Mesenchymal stem cell (in vitro differentiated cells and primary cell): ENCODE measurements around the gene VEGFA.

Experiments
- DNase-seq: peaks from one replicate; pipeline ENCODE4 v3.0.0-alpha.2; 2013
- H2AFZ ChIP-seq: one replicate; pipeline ENCODE4 v1.6.1; 2013; ENCODE audit warnings: low read depth, mild to moderate bottlenecking, control low read depth, inconsistent platforms, low read length, moderate library complexity
- H2AK5ac ChIP-seq: 2 replicates; pipeline ENCODE4 v1.6.1; 2013; ENCODE audit warnings: low read length, moderate library complexity, mild to moderate bottlenecking, inconsistent platforms; ENCODE audit not compliant: severe bottlenecking
- H2BK120ac ChIP-seq: one replicate; pipeline ENCODE4 v1.6.1; 2013; ENCODE audit warnings: low read depth, mild to moderate bottlenecking, inconsistent platforms, low read length, moderate library complexity
- H2BK12ac ChIP-seq, 2 experiments: one replicate each; pipeline ENCODE4 v1.6.1; 2013; ENCODE audit warnings: inconsistent platforms in 2 of 2, low read length in 2 of 2, mild to moderate bottlenecking in 2 of 2, moderate library complexity in 2 of 2, control low read depth in 1 of 2
- H2BK15ac ChIP-seq: one replicate; pipeline ENCODE4 v1.6.1; 2013; ENCODE audit warnings: mild to moderate bottlenecking, low read depth, inconsistent platforms; ENCODE audit not compliant: poor library complexity, severe bottlenecking
- H2BK5ac ChIP-seq: 2 replicates; pipeline ENCODE4 v1.6.1; 2013; ENCODE audit warnings: low read depth, mild to moderate bottlenecking, low read length, control low read depth, inconsistent platforms; ENCODE audit not compliant: poor library complexity, severe bottlenecking
- H3K14ac ChIP-seq, 2 experiments: one replicate each; pipeline ENCODE4 v1.6.1; 2013; ENCODE audit warnings: inconsistent platforms in 2 of 2, low read length in 2 of 2, control low read depth in 1 of 2, mild to moderate bottlenecking in 1 of 2, moderate library complexity in 1 of 2
- H3K18ac ChIP-seq, 2 experiments: one replicate each; pipeline ENCODE4 v1.6.1; 2013; ENCODE audit warnings: inconsistent platforms in 2 of 2, low read length in 2 of 2, control low read depth in 1 of 2, low read depth in 1 of 2, mild to moderate bottlenecking in 1 of 2
- H3K23ac ChIP-seq, 2 experiments: one replicate each; pipeline ENCODE4 v1.6.1; 2013; ENCODE audit warnings: inconsistent platforms in 2 of 2, low read length in 2 of 2, mild to moderate bottlenecking in 2 of 2, moderate library complexity in 2 of 2, control low read depth in 1 of 2
- H3K27ac ChIP-seq: 2 replicates; pipeline ENCODE4 v1.5.1; 2013; ENCODE audit warnings: mild to moderate bottlenecking, moderate library complexity, low read length, control low read depth, inconsistent platforms; ENCODE audit not compliant: poor library complexity, severe bottlenecking
- H3K27me3 ChIP-seq, 2 experiments: 2 replicates each; pipeline versions ENCODE4 v1.6.1 to v1.7.0; 2013; ENCODE audit warnings: low read length in 2 of 2, mild to moderate bottlenecking in 2 of 2, moderate library complexity in 2 of 2, control low read depth in 1 of 2, inconsistent platforms in 1 of 2; ENCODE audit not compliant: control insufficient read depth in 1 of 2, insufficient read depth in 1 of 2
- H3K36me3 ChIP-seq, 2 experiments: 2 replicates each; pipeline versions ENCODE4 v1.6.1 to v1.7.0; 2013; ENCODE audit warnings: low read length in 2 of 2, control low read depth in 1 of 2, inconsistent platforms in 1 of 2, low read depth in 1 of 2, mild to moderate bottlenecking in 1 of 2; ENCODE audit not compliant: insufficient read depth in 2 of 2, control insufficient read depth in 1 of 2
- H3K4ac ChIP-seq, 2 experiments: one replicate each; pipeline ENCODE4 v1.6.1; 2013; ENCODE audit warnings: inconsistent platforms in 2 of 2, low read length in 2 of 2, mild to moderate bottlenecking in 2 of 2, moderate library complexity in 2 of 2, control low read depth in 1 of 2, low read depth in 1 of 2
- H3K4me1 ChIP-seq: 2 replicates; pipeline ENCODE4 v1.6.1; 2013; ENCODE audit warnings: low read depth, low read length, control low read depth; ENCODE audit not compliant: control insufficient read depth, insufficient read depth
- H3K4me2 ChIP-seq: 2 replicates; pipeline ENCODE4 v1.6.1; 2013; ENCODE audit warnings: low read length, mild to moderate bottlenecking, inconsistent platforms; ENCODE audit not compliant: poor library complexity, severe bottlenecking
- H3K4me3 ChIP-seq, 2 experiments: 2 replicates each; pipeline versions ENCODE4 v1.5.1 to v1.7.0; 2013; ENCODE audit warnings: low read length in 2 of 2, mild to moderate bottlenecking in 2 of 2, control low read depth in 1 of 2, low read depth in 1 of 2; ENCODE audit not compliant: insufficient read depth in 1 of 2
- H3K79me1 ChIP-seq: replicated peaks from 2 replicates; pipeline ENCODE4 v1.6.1; 2013; ENCODE audit warnings: mild to moderate bottlenecking, control low read depth, low read length, inconsistent platforms; ENCODE audit not compliant: poor library complexity, severe bottlenecking
- H3K9ac ChIP-seq: 2 replicates; pipeline ENCODE4 v1.7.0; 2013; ENCODE audit warnings: mild to moderate bottlenecking, low read length, moderate library complexity
- H3K9me3 ChIP-seq: 2 replicates; pipeline ENCODE4 v1.7.0; 2013; ENCODE audit warnings: mild to moderate bottlenecking, low read length; ENCODE audit not compliant: control insufficient read depth
- H4K8ac ChIP-seq: one replicate; pipeline ENCODE4 v1.6.1; 2013; ENCODE audit warnings: inconsistent platforms, mild to moderate bottlenecking, low read length, moderate library complexity
- H4K91ac ChIP-seq: one replicate; pipeline ENCODE4 v1.6.1; 2013; ENCODE audit warnings: mild to moderate bottlenecking, low read length, inconsistent platforms
- WGBS: methylation state at CpG from one replicate; pipeline ENCODE4 v1.1.7; 2013; ENCODE audit warnings: mixed read lengths; 5-methylcytosine and 5-hydroxymethylcytosine counted together

The VEGFA gene

GRCh38 chr6:43724354-43724753, 45.7 kb upstream of the VEGFA start:
- H4K91ac ChIP-seq: no peak overlapping the region
- no peaks in the 10 kb centered on the region for H3K36me3 ChIP-seq
- no peak overlapping the region for H3K4ac ChIP-seq
- no peaks in the 10 kb centered on the region for H3K9me3 ChIP-seq
- H2BK5ac ChIP-seq: no peak overlapping the region
- H3K4me1 ChIP-seq: peaks cover 11% of the 10 kb centered on the region
- no peak overlapping the region for H3K23ac ChIP-seq
- peaks cover 0 to 9% of the 10 kb centered on the region in 2 experiments for H3K27me3 ChIP-seq
- peak overlapping the region; percentile 24 for H2AK5ac ChIP-seq
- H3K27ac ChIP-seq: no peak overlapping the region
- H2BK120ac ChIP-seq: no peak overlapping the region
- DNase-seq: no peak
- WGBS: 94% methylated on average over 1 of the region's 2 CpGs
- H3K4me2 ChIP-seq: no peak overlapping the region
- no peak overlapping the region for H3K14ac ChIP-seq
- peak overlapping the region in 1 of 2 experiments; percentile 50 for H3K4me3 ChIP-seq
- H3K18ac ChIP-seq: no peak overlapping the region
- no peak overlapping the region for H4K8ac ChIP-seq
- H2BK12ac ChIP-seq: peak overlapping the region in 1 of 2 experiments; percentile 7
- H3K79me1 ChIP-seq: no peaks in the 10 kb centered on the region
- H3K9ac ChIP-seq: peak overlapping the region; percentile 37
- no peak overlapping the region for H2BK15ac ChIP-seq
- no peak overlapping the region for H2AFZ ChIP-seq

GRCh38 chr6:43724914-43725642, 44.9 kb upstream of the VEGFA start:
- Histone ChIP-seq H3K4ac (peak overlapping the region in 1 of 2 experiments; percentile 8), H4K8ac (no peak overlapping the region), H3K27me3 (peaks cover 0 to 2% of the 10 kb centered on the region in 2 experiments), H3K4me1 (peaks cover 11% of the 10 kb centered on the region), H3K4me3 (peak overlapping the region in 1 of 2 experiments; percentile 50), H4K91ac (no peak overlapping the region), H2AFZ (no peak overlapping the region), H2BK12ac (no peak overlapping the region), H3K14ac (peak overlapping the region in 1 of 2 experiments; percentile 2), H3K9me3 (no peaks in the 10 kb centered on the region), H2BK5ac (no peak overlapping the region), H3K23ac (no peak overlapping the region), H2AK5ac (peak overlapping the region; percentile 24), H3K79me1 (no peaks in the 10 kb centered on the region), H2BK15ac (no peak overlapping the region), H3K9ac (peak overlapping the region; percentile 37), H3K36me3 (no peaks in the 10 kb centered on the region), H2BK120ac (no peak overlapping the region), H3K18ac (peak overlapping the region in 1 of 2 experiments; percentile 32), H3K4me2 (peak overlapping the region; percentile 5), H3K27ac (no peak overlapping the region)
- 73% methylated on average over 16 of the region's 17 CpGs for WGBS
- peak; percentile 85 for DNase-seq

- WGBS: 73% methylated on average over 5 of the region's 7 CpGs
- H3K9me3 ChIP-seq: no peaks in the 10 kb centered on the region
- H2AK5ac ChIP-seq: peak overlapping the region; percentile 0
These were observed 44.1 kb upstream of the VEGFA start for GRCh38 chr6:43725643-43726580.

GRCh38 chr6:43727634-43728033, 42.4 kb upstream of the VEGFA start:
- Histone ChIP-seq H3K27ac (no peak overlapping the region), H3K27me3 (no peaks in the 10 kb centered on the region), H3K14ac (no peak overlapping the region), H2BK12ac (no peak overlapping the region), H2AFZ (no peak overlapping the region), H3K4me3 (no peak overlapping the region), H3K23ac (no peak overlapping the region), H2AK5ac (no peak overlapping the region), H4K91ac (no peak overlapping the region), H3K9ac (no peak overlapping the region), H3K4ac (no peak overlapping the region), H2BK5ac (no peak overlapping the region), H3K4me2 (no peak overlapping the region), H3K79me1 (no peaks in the 10 kb centered on the region), H3K36me3 (no peaks in the 10 kb centered on the region), H3K18ac (no peak overlapping the region), H3K4me1 (peaks cover 11% of the 10 kb centered on the region), H4K8ac (no peak overlapping the region), H3K9me3 (peaks cover 12% of the 10 kb centered on the region), H2BK15ac (no peak overlapping the region), H2BK120ac (no peak overlapping the region)
- 83% methylated on average over 3 of the region's 3 CpGs for WGBS
- DNase-seq: no peak

More at GRCh38 chr6:43725643-43726580, 44.1 kb upstream of the VEGFA start:
- H3K4me2 ChIP-seq: no peak overlapping the region
- H3K18ac ChIP-seq: no peak overlapping the region
- H3K27me3 ChIP-seq: no peaks in the 10 kb centered on the region
- H3K27ac ChIP-seq: no peak overlapping the region
- no peaks in the 10 kb centered on the region for H3K36me3 ChIP-seq
- H3K4me3 ChIP-seq: no peak overlapping the region
- H3K14ac ChIP-seq: peak overlapping the region in 1 of 2 experiments; percentile 41
- no peaks in the 10 kb centered on the region for H3K79me1 ChIP-seq
- no peak overlapping the region for H2BK5ac ChIP-seq
- no peak overlapping the region for H2BK12ac ChIP-seq
- DNase-seq: no peak
- H3K23ac ChIP-seq: no peak overlapping the region
- peaks cover 11% of the 10 kb centered on the region for H3K4me1 ChIP-seq
- H4K8ac ChIP-seq: no peak overlapping the region
- no peak overlapping the region for H4K91ac ChIP-seq
- H3K4ac ChIP-seq: peak overlapping the region in 1 of 2 experiments; percentile 8
- H2AFZ ChIP-seq: no peak overlapping the region
- peak overlapping the region; percentile 30 for H3K9ac ChIP-seq
- H2BK120ac ChIP-seq: no peak overlapping the region
- H2BK15ac ChIP-seq: no peak overlapping the region
